Left ventricle myocardium inferior (tissue), 1 donor: ENCODE data around the gene IDI2. TPM values are rescaled to one million over a fixed set of nuclear protein-coding genes. Genes with fewer than 3 reads are reported as not detected.
"Not testable (repeated sequence)": the region's sequence is repeated elsewhere in the genome, so short reads cannot be mapped to it uniquely, and the experiment has no call there.

Experiments used
- DNase-seq: peaks from one replicate; pipeline ENCODE4 v3.0.0-alpha.2; 2020
- H3K27ac ChIP-seq: fragments of 200-600 bp; replicated peaks from 2 replicates; pipeline ENCODE4 v1.8.0; 2021
- H3K27me3 ChIP-seq: fragments of 200-600 bp; 2 replicates; pipeline ENCODE4 v1.8.0; 2021; ENCODE audit warnings: low read depth
- H3K36me3 ChIP-seq: fragments of 200-600 bp; 2 replicates; pipeline ENCODE4 v1.8.0; 2021
- H3K4me1 ChIP-seq: fragments of 200-600 bp; 2 replicates; pipeline ENCODE4 v1.8.0; 2021
- H3K4me3 ChIP-seq: fragments of 200-600 bp; 2 replicates; pipeline ENCODE4 v1.8.0; 2021; ENCODE audit warnings: mild to moderate bottlenecking, moderate library complexity
- H3K9me3 ChIP-seq: fragments of 200-600 bp; replicated peaks from 2 replicates; pipeline ENCODE4 v1.8.0; 2021
- CTCF ChIP-seq: fragments of 200-600 bp; IDR thresholded peaks from 2 replicates; pipeline ENCODE4 v1.8.0; 2021; ENCODE audit warnings: antibody characterized with exemption, mild to moderate bottlenecking, borderline replicate concordance
- intact Hi-C: fragments of 100-400 bp; cut with micrococcal nuclease; formaldehyde crosslinking; loops from one replicate; pipeline ENCODE4 v1.11.0; 2022
- long read RNA-seq: library from polyadenylated mRNA; unstranded; transcript quantifications from one replicate; pipeline ENCODE4 v2.0.0, GENCODE V29; 2021
- total RNA-seq: library from RNA; stranded (reverse); fragmentation: NEBNext Ultra II Directional; extraction: Animal tissue kit (Norgen Biotek cat#: 25700); gene quantifications from one replicate; pipeline ENCODE4 v1.2.1, GENCODE V29; 2021
- donor health status: DM: no; HTN: yes; CAD: no; lungs with severe emphysema.

The IDI2 gene
- 0.33 TPM for total RNA-seq
- long read RNA-seq, partial matches to known transcripts: 0 of 1 reads
- long read RNA-seq, other reads (novel, unspliced or antisense): 1 of 1 reads

- intact Hi-C loops: no loop called here
- TF ChIP-seq CTCF: no peak
- H3K36me3 ChIP-seq: no peaks in the 10 kb centered on the region
- peak within 1 kb of the TSS; percentile 1 for H3K4me3 ChIP-seq
- H3K4me1 ChIP-seq: peaks cover 11% of the 10 kb centered on the region
- H3K9me3 ChIP-seq: no peaks in the 10 kb centered on the region
- no peak for DNase-seq
- H3K27me3 ChIP-seq: no peaks in the 10 kb centered on the region
- H3K27ac ChIP-seq: peak within 1 kb of the TSS; percentile 61
These were observed at the start of gene IDI2 for GRCh38 chr10:1025683-1026082. TSS of gene IDI2 (minus strand) at chr10:1025859. CDS start at chr10:1024723, 1,136 bp downstream.

GRCh38 chr10:1074748-1075308, 49.2 kb upstream of the IDI2 start:
- Histone ChIP-seq H3K27me3 (no peaks in the 10 kb centered on the region), H3K36me3 (peaks cover 60% of the 10 kb centered on the region), H3K4me1 (peaks cover 13% of the 10 kb centered on the region), H3K27ac (no peak overlapping the region), H3K9me3 (no peaks in the 10 kb centered on the region), H3K4me3 (no peak overlapping the region)
- peak; percentile 36 for TF ChIP-seq CTCF
- no peak for DNase-seq
- intact Hi-C loops: no loop called here

GRCh38 chr10:1074052-1074747, 48.5 kb upstream of the IDI2 start:
- no peak overlapping the region for H3K27ac ChIP-seq
- H3K4me1 ChIP-seq: peaks cover 13% of the 10 kb centered on the region
- peaks cover 53% of the 10 kb centered on the region for H3K36me3 ChIP-seq
- no peaks in the 10 kb centered on the region for H3K27me3 ChIP-seq
- no peak for DNase-seq
- H3K4me3 ChIP-seq: no peak overlapping the region
- intact Hi-C loops: no loop called here
- H3K9me3 ChIP-seq: no peaks in the 10 kb centered on the region
- no peak for TF ChIP-seq CTCF

DNA sequence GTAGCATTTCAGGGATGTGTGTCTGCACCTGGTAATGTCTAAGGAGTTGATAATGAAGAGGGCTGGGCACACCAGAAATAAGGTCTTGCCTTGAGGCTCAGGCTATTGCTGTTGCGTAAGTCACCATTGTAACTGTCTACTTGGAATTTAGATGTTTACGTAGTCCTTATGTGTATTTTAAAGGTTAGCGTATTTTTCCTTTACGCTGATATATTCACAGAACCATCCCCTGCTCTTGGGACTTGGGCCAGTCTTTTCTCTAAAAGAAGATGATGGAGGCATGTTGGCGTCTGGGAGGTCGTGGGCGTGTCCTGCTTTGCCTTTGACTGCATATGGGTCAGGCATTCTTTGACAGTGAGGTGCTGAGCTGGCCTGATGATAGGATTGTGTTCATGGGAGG, 45.3 kb upstream of the IDI2 start:
- intact Hi-C loops: no loop called here
- no peaks in the 10 kb centered on the region for H3K9me3 ChIP-seq
- peaks cover 30% of the 10 kb centered on the region for H3K36me3 ChIP-seq
- no peak overlapping the region for H3K27ac ChIP-seq
- no peak for TF ChIP-seq CTCF
- peaks cover 13% of the 10 kb centered on the region for H3K4me1 ChIP-seq
- no peak for DNase-seq
- no peak overlapping the region for H3K4me3 ChIP-seq
- H3K27me3 ChIP-seq: no peaks in the 10 kb centered on the region

GRCh38 chr10:1068380-1069361, 43.0 kb upstream of the IDI2 start:
- Histone ChIP-seq H3K36me3 (peaks cover 20% of the 10 kb centered on the region), H3K4me3 (no peak overlapping the region), H3K9me3 (no peaks in the 10 kb centered on the region), H3K4me1 (peaks cover 23% of the 10 kb centered on the region), H3K27ac (no peak overlapping the region), H3K27me3 (no peaks in the 10 kb centered on the region)
- intact Hi-C loops: no loop called here
- no peak for DNase-seq
- no peak for TF ChIP-seq CTCF

DNA sequence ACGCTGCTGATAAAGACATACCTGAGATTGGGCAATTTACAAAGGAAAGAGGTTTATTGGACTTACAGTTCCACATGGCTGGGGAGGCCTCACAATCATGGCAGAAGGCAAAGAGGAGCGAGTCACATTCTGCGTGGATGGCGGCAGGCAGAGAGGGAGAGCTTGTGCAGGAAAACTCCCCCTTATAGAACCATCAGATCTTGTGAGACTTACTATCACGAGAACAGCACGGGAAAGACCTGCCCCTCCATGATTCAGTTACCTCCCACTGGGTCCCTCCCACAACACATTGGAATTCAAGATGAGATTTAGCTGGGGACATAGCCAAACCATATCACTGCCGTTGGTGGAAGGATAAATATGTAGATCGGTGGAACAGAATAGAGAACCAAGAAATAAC, 41.1 kb upstream of the IDI2 start:
- intact Hi-C loops, H3K4me3 ChIP-seq, H3K27me3 ChIP-seq: not testable (repeated sequence)

More for the DNA sequence above, 41.1 kb upstream of the IDI2 start:
- peaks cover 38% of the 10 kb centered on the region for H3K4me1 ChIP-seq
- H3K27ac ChIP-seq, H3K36me3 ChIP-seq, H3K9me3 ChIP-seq, DNase-seq: not testable (repeated sequence)
